ENCODE results near the gene RFX1.

- no peak for TF ChIP-seq REST (IDR thresholded peaks at IDR 0.05; ENCODE audit: low read depth)
- no peak for TF ChIP-seq YY1 (IDR thresholded peaks at IDR 0.05; ENCODE audit: low read depth)
- no peak for TF ChIP-seq TAF1 (IDR thresholded peaks at IDR 0.05; ENCODE audit: low read depth)
- no peak for TF ChIP-seq USF1 (IDR thresholded peaks at IDR 0.05)
- no peak for TF ChIP-seq RAD21 (IDR thresholded peaks at IDR 0.05; ENCODE audit: low read depth)
- TF ChIP-seq ZBTB7A (IDR thresholded peaks at IDR 0.05; ENCODE audit: low read depth) = no peak
- no peak for TF ChIP-seq FOXM1 (IDR thresholded peaks at IDR 0.05; ENCODE audit: borderline replicate concordance, low read depth)
- TF ChIP-seq EP300 (IDR thresholded peaks at IDR 0.05; ENCODE audit: borderline replicate concordance) = no peak
- no peak for TF ChIP-seq CEBPB (IDR thresholded peaks at IDR 0.05)
- TF ChIP-seq CREB1 (IDR thresholded peaks at IDR 0.05; ENCODE audit: low read depth) = no peak
Measured at GRCh38 chr19:13993590-13994300, 12.4 kb downstream of the RFX1 start.

All from Ishikawa (cell line).